B cell (primary cell): ENCODE results near the gene STK35. TPM values are rescaled to one million over a fixed set of nuclear protein-coding genes. Genes with fewer than 3 reads are reported as not detected.

Source experiments
- ATAC-seq: fragments of 200-7000 bp; cut with Tn5 transposase; one replicate; pipeline ENCODE4 v1.10.0; 2021; ENCODE audit warnings: low read depth, mild to moderate bottlenecking, moderate number of reproducible peaks, moderate library complexity
- CTCF ChIA-PET: fragments of 350-600 bp; sonication (Branson Sonifier 250); formaldehyde crosslinking; loops from one replicate; lab custom pipeline; 2021; ENCODE audit warnings: antibody characterized with exemption, inconsistent platforms; lab: Charles Lee
- POLR2A ChIA-PET: fragments of 350-600 bp; sonication (Branson Sonifier 250); formaldehyde crosslinking; loops from one replicate; lab custom pipeline; 2021; ENCODE audit warnings: antibody characterized with exemption; lab: Charles Lee
- DNase-seq: peaks from one replicate; pipeline ENCODE4 v3.0.0; 2013
- H2AFZ ChIP-seq: 2 replicates; pipeline ENCODE4 v1.6.1; 2012; ENCODE audit warnings: mild to moderate bottlenecking, low read depth, low read length; ENCODE audit not compliant: insufficient read depth, poor library complexity, severe bottlenecking
- H3K27ac ChIP-seq, 2 donors: 1 replicate in 1 of 2; 2 replicates in 1 of 2; pipeline ENCODE4 v1.5.1; 2012 to 2013; ENCODE audit warnings: low read length in 2 of 2, mild to moderate bottlenecking in 2 of 2, moderate library complexity in 1 of 2
- H3K27me3 ChIP-seq, 4 experiments: fragments of 200-600 bp in 1 of 4; sonication (generic) in 1 of 4; replicated peaks in 1 of 4; 1 replicate in 2 of 4; 2 replicates in 2 of 4; pipeline versions ENCODE4 v1.6.1 to v1.7.0; 2013 to 2016; ENCODE audit warnings: low read length in 3 of 4, mild to moderate bottlenecking in 2 of 4, mixed read lengths in 1 of 4, moderate library complexity in 1 of 4; ENCODE audit not compliant: insufficient read depth in 4 of 4, control insufficient read depth in 3 of 4; ENCODE audit errors: control extremely low read depth in 1 of 4
- H3K36me3 ChIP-seq, 2 experiments: replicated peaks in 1 of 2; 1 replicate in 1 of 2; 2 replicates in 1 of 2; pipeline versions ENCODE4 v1.6.1 to v1.7.1; 2013; ENCODE audit warnings: low read length in 1 of 2; ENCODE audit not compliant: insufficient read depth in 2 of 2, control insufficient read depth in 1 of 2; ENCODE audit errors: control extremely low read depth in 1 of 2, extremely low read depth in 1 of 2
- H3K4me1 ChIP-seq, 2 donors: fragments of 200-600 bp in 1 of 2; sonication (generic) in 1 of 2; 1 replicate in 1 of 2; 2 replicates in 1 of 2; pipeline versions ENCODE4 v1.5.1 to v1.6.1; 2013 to 2017; ENCODE audit warnings: low read length in 2 of 2; ENCODE audit not compliant: control insufficient read depth in 2 of 2, insufficient read depth in 2 of 2
- H3K4me2 ChIP-seq: replicated peaks from 2 replicates; pipeline ENCODE3; 2012; ENCODE audit warnings: mild to moderate bottlenecking, low read depth, low read length; ENCODE audit not compliant: poor library complexity, severe bottlenecking
- H3K4me3 ChIP-seq, 5 experiments: fragments of 200-600 bp in 1 of 5; sonication (generic) in 1 of 5; 1 replicate in 3 of 5; 2 replicates in 2 of 5; pipeline versions ENCODE4 v1.5.1 to v1.7.0; 2011 to 2016; ENCODE audit warnings: low read length in 4 of 5, mild to moderate bottlenecking in 4 of 5, low read depth in 2 of 5, control low read depth in 1 of 5, moderate library complexity in 1 of 5; ENCODE audit not compliant: insufficient read depth in 1 of 5; ENCODE audit errors: control extremely low read depth in 1 of 5, extremely low read depth in 1 of 5
- H3K79me2 ChIP-seq: fragments of 200-600 bp; sonication (generic); one replicate; pipeline ENCODE4 v1.6.0; 2016; ENCODE audit warnings: low read length; ENCODE audit not compliant: control insufficient read depth, insufficient read depth
- H3K9ac ChIP-seq: fragments of 200-600 bp; sonication (generic); 2 replicates; pipeline ENCODE4 v1.6.1; 2017; ENCODE audit warnings: mild to moderate bottlenecking, low read length, moderate library complexity
- H3K9me3 ChIP-seq, 3 donors: one replicate each; pipeline versions ENCODE4 v1.6.1 to v1.7.1; 2013; ENCODE audit warnings: low read length in 2 of 3; ENCODE audit not compliant: control insufficient read depth in 2 of 3, insufficient read depth in 1 of 3; ENCODE audit errors: control extremely low read depth in 1 of 3
- H4K20me1 ChIP-seq: 2 replicates; pipeline ENCODE4 v1.6.0; 2012; ENCODE audit warnings: mild to moderate bottlenecking, low read length; ENCODE audit not compliant: insufficient read depth, control insufficient read depth, poor library complexity, severe bottlenecking
- H3K27ac Mint-ChIP-seq: one replicate; pipeline ENCODE4 v1.8.0; 2021; ENCODE audit warnings: mixed read lengths
- H3K27me3 Mint-ChIP-seq: one replicate; pipeline ENCODE4 v1.8.0; 2021; ENCODE audit warnings: mixed read lengths
- H3K4me1 Mint-ChIP-seq: one replicate; pipeline ENCODE4 v1.8.0; 2021; ENCODE audit warnings: mixed read lengths
- H3K4me3 Mint-ChIP-seq: one replicate; pipeline ENCODE4 v1.8.0; 2021; ENCODE audit warnings: mixed read lengths
- H3K9me3 Mint-ChIP-seq: one replicate; pipeline ENCODE4 v1.8.0; 2022; ENCODE audit warnings: mixed read lengths; ENCODE audit not compliant: insufficient read depth
- CTCF ChIP-seq: fragments of 200-600 bp; IDR thresholded peaks from one replicate; pipeline ENCODE4 v1.8.0; 2022; ENCODE audit warnings: antibody characterized with exemption, mild to moderate bottlenecking
- EZH2 ChIP-seq: IDR thresholded peaks from 2 replicates; pipeline ENCODE4 v1.6.1; 2012; ENCODE audit warnings: borderline replicate concordance, low read depth, mild to moderate bottlenecking, moderate library complexity, low read length; ENCODE audit not compliant: insufficient read depth, poor library complexity, severe bottlenecking
- WGBS: methylation state at CpG from one replicate; pipeline ENCODE4 v1.1.5; 2013; ENCODE audit warnings: missing lambda C conversion rate; ENCODE audit not compliant: insufficient coverage; 5-methylcytosine and 5-hydroxymethylcytosine counted together
- intact Hi-C: fragments of 100-400 bp; cut with micrococcal nuclease; formaldehyde crosslinking; loops from one replicate; pipeline ENCODE4 v1.10.0; 2022
- polyA plus RNA-seq: library from polyadenylated mRNA; depleted of rRNA; stranded (reverse); fragments of >200 nt; gene quantifications from 2 replicates; pipeline ENCODE4 v1.2.3, GENCODE V29; 2012
- total RNA-seq, 2 donors: library from RNA; stranded (reverse); fragments of 120-200 nt in 1 of 2; gene quantifications; 1 replicate in 1 of 2; 2 replicates in 1 of 2; pipeline versions ENCODE4 v1.2.3 to v1.2.4, GENCODE V29; 2013 to 2022

The STK35 gene
- total and polyA plus RNA-seq, 2 donors (not counting 1 experiment from before 2014, with no cell fraction given): 12.8 to 23.9 TPM

DNA sequence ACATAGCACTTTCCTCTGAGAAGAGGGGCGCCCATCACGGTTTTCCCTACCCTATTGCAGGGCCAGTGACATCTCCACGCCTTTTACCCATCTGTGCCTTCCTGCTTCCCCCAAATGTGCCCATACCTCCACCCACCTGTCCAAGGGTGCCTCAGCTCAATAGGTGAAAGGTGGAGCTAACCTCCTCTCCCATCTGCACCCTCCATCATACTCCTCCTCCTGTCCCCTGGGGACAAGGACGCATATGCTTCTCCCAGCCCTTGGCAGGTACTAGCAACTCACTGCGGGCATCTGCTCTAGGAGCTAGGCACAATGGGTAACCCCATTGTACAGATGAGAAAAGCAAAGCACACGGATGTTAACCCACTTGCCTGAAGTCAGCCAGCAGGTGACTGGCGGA is 62.8 kb downstream of the STK35 start:
- H3K9me3 ChIP-seq: no peaks in the 10 kb centered on the region
- intact Hi-C loops: no loop called here
- POLR2A ChIA-PET: no interaction called here
- Mint-ChIP-seq H3K9me3 (no peaks in the 10 kb centered on the region), H3K4me3 (no peak overlapping the region), H3K27me3 (peaks cover 10% of the 10 kb centered on the region), H3K4me1 (no peaks in the 10 kb centered on the region), H3K27ac (no peak overlapping the region)
- H3K4me2 ChIP-seq: no peak overlapping the region
- H3K79me2 ChIP-seq: no peaks in the 10 kb centered on the region
- no peaks in the 10 kb centered on the region for H4K20me1 ChIP-seq
- WGBS: 92% methylated on average over 7 of the region's 7 CpGs
- no peak overlapping the region for H3K27ac ChIP-seq
- H3K4me3 ChIP-seq: no peak overlapping the region
- H3K9ac ChIP-seq: no peak overlapping the region
- DNase-seq (no peak), ATAC-seq (no peak)
- CTCF ChIA-PET: no interaction called here
- no peaks in the 10 kb centered on the region for H3K36me3 ChIP-seq
- no peak for TF ChIP-seq CTCF
- TF ChIP-seq EZH2: no peak
- H2AFZ ChIP-seq: no peak overlapping the region
- no peaks in the 10 kb centered on the region for H3K4me1 ChIP-seq
- no peaks in the 10 kb centered on the region for H3K27me3 ChIP-seq

- Histone ChIP-seq H3K9me3 (no peaks in the 10 kb centered on the region), H3K27ac (no peak overlapping the region), H3K36me3 (no peaks in the 10 kb centered on the region), H3K27me3 (no peaks in the 10 kb centered on the region), H4K20me1 (no peaks in the 10 kb centered on the region), H3K79me2 (no peaks in the 10 kb centered on the region), H3K4me1 (no peaks in the 10 kb centered on the region), H3K4me2 (no peak overlapping the region), H2AFZ (no peak overlapping the region), H3K4me3 (no peak overlapping the region), H3K9ac (no peak overlapping the region)
- 92% methylated on average over 16 of the region's 16 CpGs for WGBS
- H3K27ac Mint-ChIP-seq: no peak overlapping the region
- H3K4me1 Mint-ChIP-seq: no peaks in the 10 kb centered on the region
- H3K4me3 Mint-ChIP-seq: no peak overlapping the region
- ChIA-PET POLR2A (no interaction called here), CTCF (no interaction called here)
- TF ChIP-seq EZH2 (no peak), CTCF (no peak)
- no peak for ATAC-seq
- no peaks in the 10 kb centered on the region for H3K9me3 Mint-ChIP-seq
- H3K27me3 Mint-ChIP-seq: peaks cover 10% of the 10 kb centered on the region
- intact Hi-C loops: no loop called here
- DNase-seq: no peak
These were observed 63.3 kb downstream of the STK35 start for GRCh38 chr20:2164966-2165365.
